Measurements from ENCODE around the gene SFXN1. TPM values are rescaled to one million over a fixed set of nuclear protein-coding genes. Genes with fewer than 3 reads are reported as not detected.

SFXN1 gene
- total and polyA plus RNA-seq, 9 of the 15 experiments (the other 6 are each of a cell fraction or from before 2014, with no cell fraction given), result 31.8 to 261 (median 113) TPM

- TF ChIP-seq RAD51 (IDR thresholded peaks at IDR 0.05; ENCODE audit: borderline replicate concordance, low read depth) (peak; percentile 53; the same call in 1 of the 2 replicates), RBM39 (optimal IDR thresholded peaks at IDR 0.05; ENCODE audit: low read depth, low read length) (no peak)
Observed at GRCh38 chr5:175471628-175472027, 6.7 kb upstream of the SFXN1 start (continued).

- no peaks in the 10 kb centered on the region for H3K9me1 ChIP-seq (ENCODE audit: control insufficient read depth, insufficient read depth, low read length)
- no peak overlapping the region for H3K4me2 ChIP-seq (ENCODE audit: insufficient read depth, low read length)
- no peaks in the 10 kb centered on the region for H4K20me1 ChIP-seq (replicated peaks; ENCODE audit: control insufficient read depth, insufficient read depth, low read length)
- no peak overlapping the region for H3K4me3 ChIP-seq
- FAIRE-seq (no peak), ATAC-seq (no peak), DNase-seq (ENCODE audit: extremely low read depth in 1 of 4, low spot score in 3 of 4) (no peak)
- H3K79me2 ChIP-seq (ENCODE audit: control insufficient read depth, insufficient read depth, low read length), result no peaks in the 10 kb centered on the region
- TF ChIP-seq ZNF740 (CRISPR knock-in tag; IDR thresholded peaks at IDR 0.05) (no peak), ZNF740 (tag; IDR thresholded peaks at IDR 0.05) (no peak), HDAC1 (IDR thresholded peaks at IDR 0.05) (no peak), BCLAF1 (IDR thresholded peaks at IDR 0.05; ENCODE audit: borderline replicate concordance in 1 of 2, control insufficient read depth in 1 of 2, low read depth in 2 of 2, low read length in 1 of 2) (no peak), HINFP (tag; conservative IDR thresholded peaks at IDR 0.05; ENCODE audit: low read depth) (no peak), GATAD2A (IDR thresholded peaks at IDR 0.05) (no peak), RBM25 (IDR thresholded peaks at IDR 0.05; ENCODE audit: low read depth, low read length, severe bottlenecking) (peak; percentile 53)
- intact Hi-C loops (cut with micrococcal nuclease) (no loop called here), in situ Hi-C loops (cut with MboI) (no loop called here)
- no peaks in the 10 kb centered on the region for H3K36me3 ChIP-seq (ENCODE audit: control insufficient read depth, insufficient read depth, low read length)
- no peaks in the 10 kb centered on the region for H3K9me3 ChIP-seq (replicated peaks; ENCODE audit: control insufficient read depth, insufficient read depth, low read depth, low read length)
- H3K27ac ChIP-seq (ENCODE audit: extremely low read depth, low read depth, low read length), result no peak overlapping the region
- POLR2A ChIA-PET, result no interaction called here
- CTCF ChIA-PET (ENCODE audit: low intra/inter-chr PET ratio), result no interaction called here
- H3K9ac ChIP-seq (ENCODE audit: insufficient read depth in 1 of 2, low read depth in 2 of 2, low read length in 2 of 2), result no peak overlapping the region
- no peaks in the 10 kb centered on the region for H3K4me1 ChIP-seq (replicated peaks in 1 of 2; ENCODE audit: control insufficient read depth in 2 of 2, insufficient read depth in 2 of 2, low read length in 2 of 2)
- no TSS peak for BruUV-seq (replicated peaks)
- peaks cover 29 to 56% of the 10 kb centered on the region in 2 experiments for H3K27me3 ChIP-seq (ENCODE audit: control insufficient read depth in 2 of 2, insufficient read depth in 2 of 2, low read length in 2 of 2)
- H2AFZ ChIP-seq (ENCODE audit: low read depth, low read length), result no peak overlapping the region
Observed at GRCh38 chr5:175472378-175472777, 6.0 kb upstream of the SFXN1 start.

Data from K562 (cell line).